Neutrophil (primary cell): ENCODE measurements around the gene LRRC8E.

ENCODE experiments used
- H3K27ac ChIP-seq: fragments of 200-600 bp; sonication (generic); 2 replicates; pipeline ENCODE4 v1.5.1; 2016; ENCODE audit warnings: mild to moderate bottlenecking, moderate library complexity
- H3K27me3 ChIP-seq: fragments of 200-600 bp; sonication (generic); 2 replicates; pipeline ENCODE4 v1.6.0; 2016; ENCODE audit warnings: mild to moderate bottlenecking
- H3K36me3 ChIP-seq: fragments of 200-600 bp; sonication (generic); 2 replicates; pipeline ENCODE4 v1.5.1; 2017
- H3K4me1 ChIP-seq, 2 experiments: fragments of 200-600 bp in 1 of 2; sonication (generic) in 1 of 2; 1 replicate in 1 of 2; 2 replicates in 1 of 2; pipeline versions ENCODE4 v1.5.1 to v1.6.1; 2013 to 2016; ENCODE audit warnings: low read depth in 1 of 2, low read length in 1 of 2, mild to moderate bottlenecking in 1 of 2, moderate library complexity in 1 of 2; ENCODE audit not compliant: control insufficient read depth in 1 of 2, insufficient read depth in 1 of 2
- H3K4me3 ChIP-seq, 2 experiments: fragments of 200-600 bp in 1 of 2; sonication (generic) in 1 of 2; 1 replicate in 1 of 2; 2 replicates in 1 of 2; pipeline ENCODE4 v1.5.1; 2013 to 2016; ENCODE audit warnings: low read depth in 1 of 2, low read length in 1 of 2, mild to moderate bottlenecking in 1 of 2, moderate library complexity in 1 of 2
- H3K9me3 ChIP-seq: fragments of 200-600 bp; sonication (generic); 2 replicates; pipeline ENCODE4 v1.5.1; 2016
- CTCF ChIP-seq: fragments of 200-600 bp; sonication (generic); IDR thresholded peaks from 2 replicates; pipeline ENCODE4 v1.5.1; 2016; ENCODE audit warnings: antibody characterized with exemption

LRRC8E gene

GRCh38 chr19:7918615-7919421, 30.5 kb downstream of the LRRC8E start:
- Histone ChIP-seq H3K36me3 (no peaks in the 10 kb centered on the region), H3K4me1 (peaks cover 37 to 55% of the 10 kb centered on the region in 2 experiments), H3K4me3 (peak overlapping the region in 1 of 2 experiments; percentile 100), H3K9me3 (no peaks in the 10 kb centered on the region), H3K27ac (no peak overlapping the region), H3K27me3 (peaks cover 66% of the 10 kb centered on the region)
- TF ChIP-seq CTCF, result no peak

DNA sequence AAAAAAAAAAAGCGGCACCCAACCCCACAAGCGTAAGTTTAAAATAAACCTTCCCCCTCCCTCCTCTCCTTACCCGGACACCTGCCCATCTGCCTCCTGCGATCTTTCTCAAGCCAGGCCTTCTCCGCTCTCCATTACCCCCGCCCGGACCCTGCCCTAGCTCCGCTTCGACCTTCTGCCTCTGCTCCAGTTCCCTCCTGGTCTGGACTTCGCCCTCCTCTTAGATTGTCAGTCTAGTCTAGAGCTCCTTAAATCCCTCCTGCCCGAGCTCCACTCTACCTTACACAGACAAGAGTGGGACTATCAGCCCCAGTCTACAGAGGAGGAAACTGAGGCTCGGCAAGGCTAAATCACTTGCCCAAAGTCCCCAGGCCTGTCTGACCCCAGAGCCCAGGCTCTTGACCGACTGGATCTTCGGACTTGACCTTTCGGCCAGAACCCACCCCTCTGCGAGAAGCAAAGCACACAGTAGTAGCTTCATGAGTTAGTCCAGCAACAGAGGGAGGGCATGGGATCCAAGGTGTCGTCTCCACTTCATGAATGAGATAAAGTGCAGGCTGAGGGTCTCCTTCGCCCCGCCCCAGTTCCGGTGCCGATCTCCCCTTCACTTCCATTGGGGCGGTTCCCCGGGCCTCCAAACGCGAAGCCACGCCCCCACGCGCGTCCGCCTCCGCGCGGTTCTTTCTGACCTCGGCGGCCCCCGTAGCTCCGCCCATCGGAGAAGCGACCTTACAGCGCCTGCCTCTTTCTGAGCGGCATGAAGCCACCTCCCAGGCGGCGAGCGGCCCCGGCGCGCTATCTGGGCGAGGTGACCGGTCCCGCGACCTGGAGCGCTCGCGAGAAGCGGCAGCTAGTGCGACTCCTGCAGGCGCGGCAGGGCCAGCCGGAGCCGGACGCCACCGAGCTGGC, 31.6 kb downstream of the LRRC8E start, which contains the start of gene SNAPC2:
TSS of gene SNAPC2 (plus strand) at position 729 of the 909 bp plus-strand sequence. CDS start at position 758, 29 bp downstream.
- Histone ChIP-seq H3K27ac (peak within 1 kb of the TSS; percentile 95), H3K4me3 (peak within 1 kb of the TSS; percentile 76 to 100), H3K4me1 (peaks cover 37 to 58% of the 10 kb centered on the region in 2 experiments), H3K27me3 (peaks cover 66% of the 10 kb centered on the region), H3K9me3 (no peaks in the 10 kb centered on the region), H3K36me3 (no peaks in the 10 kb centered on the region)
- no peak for TF ChIP-seq CTCF

DNA sequence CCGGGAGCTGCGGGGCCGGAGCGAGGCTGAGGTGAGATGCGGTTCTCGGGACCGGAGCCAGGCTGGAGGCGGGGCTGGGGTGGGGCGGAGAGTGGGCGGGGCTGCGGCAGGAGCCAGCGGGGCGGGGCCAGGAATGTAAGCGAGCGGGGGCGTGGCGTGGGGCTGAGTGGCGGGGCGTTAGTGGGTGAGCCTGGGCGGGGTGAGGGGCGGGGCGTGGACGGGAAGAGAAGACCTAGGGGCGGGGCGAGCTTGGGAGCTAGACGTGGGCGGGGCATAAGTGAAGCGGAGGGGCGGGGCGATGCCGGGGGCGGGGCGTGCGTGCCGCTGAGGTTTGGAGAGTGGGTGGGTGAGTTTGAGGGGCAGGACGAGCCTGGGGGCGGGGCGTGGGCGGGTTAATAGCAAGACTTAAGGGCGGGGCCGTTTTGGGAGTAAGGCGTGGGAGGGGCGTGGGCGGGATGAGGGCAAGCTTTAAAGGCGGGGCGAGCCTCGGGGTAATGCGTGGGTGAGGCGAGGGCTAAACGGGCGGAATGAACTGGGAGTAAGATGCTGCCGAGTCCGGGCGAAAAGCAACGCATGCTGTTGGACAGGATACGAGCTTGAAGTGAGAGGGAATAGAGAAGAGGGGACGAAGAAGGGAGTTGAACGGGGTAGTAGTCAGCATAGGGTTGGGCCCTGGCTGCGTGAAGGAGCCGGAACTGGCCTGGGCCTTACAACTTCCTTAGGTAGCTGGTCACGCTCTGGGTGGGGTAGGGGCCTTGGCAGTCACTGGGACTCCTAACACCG, 32.4 kb downstream of the LRRC8E start:
- peaks cover 66% of the 10 kb centered on the region for H3K27me3 ChIP-seq
- no peaks in the 10 kb centered on the region for H3K9me3 ChIP-seq
- peaks cover 41 to 64% of the 10 kb centered on the region in 2 experiments for H3K4me1 ChIP-seq
- peak; percentile 52 for TF ChIP-seq CTCF
- no peaks in the 10 kb centered on the region for H3K36me3 ChIP-seq
- H3K27ac ChIP-seq, result peak overlapping the region; percentile 95
- peak overlapping the region; percentile 76 to 100 for H3K4me3 ChIP-seq

DNA sequence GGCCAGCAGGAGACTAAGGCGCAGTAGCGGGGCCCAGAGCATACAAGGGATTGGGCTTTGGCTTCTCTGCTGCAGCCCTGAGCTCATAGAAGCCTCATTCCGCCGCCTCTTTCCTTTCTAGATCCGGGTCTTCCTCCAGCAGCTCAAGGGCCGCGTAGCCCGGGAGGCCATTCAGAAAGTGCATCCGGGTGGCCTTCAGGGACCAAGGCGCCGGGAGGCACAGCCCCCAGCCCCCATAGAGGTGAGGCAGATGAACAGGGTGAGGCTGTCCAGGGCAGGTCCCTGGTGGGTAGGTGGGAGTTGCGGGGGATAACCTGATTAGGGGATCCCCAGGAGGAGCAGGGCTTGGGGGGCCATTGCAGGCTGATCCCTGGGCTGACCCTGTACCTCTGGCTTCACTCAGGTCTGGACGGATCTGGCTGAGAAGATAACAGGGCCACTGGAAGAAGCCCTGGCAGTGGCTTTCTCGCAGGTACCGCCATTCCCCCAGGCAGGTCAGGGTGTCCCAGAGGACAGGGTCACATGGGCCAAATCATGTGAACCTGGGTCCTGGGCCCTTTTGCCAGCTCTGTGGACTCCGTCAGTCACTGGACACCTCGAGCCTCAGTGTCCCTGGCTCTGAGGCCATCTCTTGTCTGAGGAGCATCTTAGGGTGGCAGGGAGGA, 33.1 kb downstream of the LRRC8E start:
- Histone ChIP-seq H3K9me3 (no peaks in the 10 kb centered on the region), H3K27me3 (peaks cover 66% of the 10 kb centered on the region), H3K4me1 (peaks cover 36 to 60% of the 10 kb centered on the region in 2 experiments), H3K4me3 (peak overlapping the region; percentile 76 to 100), H3K36me3 (no peaks in the 10 kb centered on the region), H3K27ac (peak overlapping the region; percentile 95)
- TF ChIP-seq CTCF, result no peak
